Erythroblast (primary cell): Measurements from ENCODE around the gene BPNT1.

Experiments
- GATA1 ChIP-seq: IDR thresholded peaks from 2 replicates; pipeline ENCODE4 v1.6.1; 2011; ENCODE audit warnings: low read depth, mild to moderate bottlenecking, control low read depth, low read length, moderate library complexity
- POLR2A ChIP-seq: IDR thresholded peaks from 2 replicates; pipeline ENCODE4 v1.6.1; 2011; ENCODE audit warnings: mild to moderate bottlenecking, low read length

DNA sequence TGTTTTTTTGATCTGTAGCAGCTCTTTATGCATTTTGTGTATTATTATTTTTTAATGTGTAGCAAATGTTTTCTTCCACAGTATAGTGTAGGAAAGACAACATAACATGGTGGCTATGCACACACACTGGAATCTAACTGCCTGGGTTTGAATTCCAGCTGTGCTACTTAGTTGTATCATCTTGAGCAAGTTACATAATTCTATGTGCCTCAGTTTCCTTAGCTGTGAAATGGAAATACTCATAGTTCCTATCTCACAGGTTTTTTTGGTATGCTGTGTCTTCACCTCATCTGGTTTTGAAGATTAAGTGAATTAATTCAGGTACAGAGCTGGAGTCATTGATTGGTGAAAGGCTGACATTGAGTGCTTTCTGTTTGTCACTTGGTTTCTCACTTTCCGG, 3.1 kb upstream of the BPNT1 start:
- TF ChIP-seq POLR2A, result no peak
- TF ChIP-seq GATA1, result no peak
